Prostate gland (tissue), 2 donors: ENCODE measurements around the gene SYNC.

Experiments
- CTCF ChIP-seq, 4 experiments: fragments of 200-600 bp in 2 of 4; fragments of 450-650 bp in 2 of 4; sonication (generic) in 2 of 4; IDR thresholded peaks; 1 replicate in 3 of 4; 2 replicates in 1 of 4; pipeline ENCODE4 v1.5.1; 2016 to 2019; ENCODE audit warnings: antibody characterized with exemption in 4 of 4, mild to moderate bottlenecking in 2 of 4, moderate library complexity in 2 of 4
- POLR2A ChIP-seq: fragments of 450-650 bp; IDR thresholded peaks from one replicate; pipeline ENCODE4 v1.6.1; 2016; ENCODE audit warnings: antibody characterized with exemption, mild to moderate bottlenecking
- POLR2AphosphoS5 ChIP-seq: sonication (generic); formaldehyde crosslinking; IDR thresholded peaks from one replicate; pipeline ENCODE4 v1.6.1; 2017; ENCODE audit warnings: antibody characterized with exemption

GRCh38 chr1:32695098-32695904, 7.3 kb downstream of the SYNC start:
- TF ChIP-seq CTCF (IDR thresholded peaks at IDR 0.05) (no peak), POLR2A (no peak), POLR2AphosphoS5 (no peak)
